NCI-H1417 treated with DMSO at 0.1 percent for 48 hours (cell line): ENCODE measurements around the gene RCVRN.
"Not testable (repeated sequence)": the region's sequence is repeated elsewhere in the genome, so short reads cannot be mapped to it uniquely, and the experiment has no call there.

Source experiments
- DNase-seq: peaks from one replicate; lab custom pipeline; 2025; lab: John Stamatoyannopoulos, UW

Gene RCVRN

GRCh38 chr17:9922012-9922848, 17.2 kb upstream of the RCVRN start:
- DNase-seq: no peak

- not testable (repeated sequence) for DNase-seq
Observed at GRCh38 chr17:9921216-9921615, 16.1 kb upstream of the RCVRN start.

GRCh38 chr17:9918804-9919352, 13.8 kb upstream of the RCVRN start:
- DNase-seq: no peak

GRCh38 chr17:9918352-9918751, 13.3 kb upstream of the RCVRN start:
- no peak for DNase-seq

GRCh38 chr17:9917801-9918200, 12.7 kb upstream of the RCVRN start:
- no peak for DNase-seq

GRCh38 chr17:9917131-9917530, 12.1 kb upstream of the RCVRN start:
- DNase-seq: no peak

GRCh38 chr17:9916108-9916507, 11.0 kb upstream of the RCVRN start:
- no peak for DNase-seq

- DNase-seq: no peak
Observed at GRCh38 chr17:9913476-9913875, 8.4 kb upstream of the RCVRN start.

GRCh38 chr17:9912121-9913099, 7.3 kb upstream of the RCVRN start:
- no peak for DNase-seq

GRCh38 chr17:9911089-9911488, 6.0 kb upstream of the RCVRN start:
- DNase-seq: no peak

GRCh38 chr17:9908649-9909042, 3.6 kb upstream of the RCVRN start:
- DNase-seq: no peak

GRCh38 chr17:9907883-9908648, 3.0 kb upstream of the RCVRN start:
- DNase-seq: no peak

- DNase-seq: no peak
Observed at GRCh38 chr17:9907131-9907530, 2.1 kb upstream of the RCVRN start.

- no peak for DNase-seq
Observed at GRCh38 chr17:9906616-9907015, 1.5 kb upstream of the RCVRN start.

GRCh38 chr17:9905902-9906301, 831 bp upstream of the RCVRN start:
- no peak for DNase-seq

- DNase-seq: no peak
Observed at GRCh38 chr17:9904277-9905077, 594 bp downstream of the RCVRN start.

GRCh38 chr17:9902120-9902519, 3.0 kb downstream of the RCVRN start:
- DNase-seq: no peak

- no peak for DNase-seq
Observed at GRCh38 chr17:9900784-9901183, 4.3 kb downstream of the RCVRN start.

- no peak for DNase-seq
Observed at GRCh38 chr17:9900044-9900594, 5.0 kb downstream of the RCVRN start.

GRCh38 chr17:9899280-9900043, 5.6 kb downstream of the RCVRN start:
- DNase-seq: no peak
